Activated CD8-positive, alpha-beta memory T cell treated with anti-CD3 and anti-CD28 coated beads, Interleukin-2, amount 10 ng/mL, durations not matched to agents 7 days and 5 days (primary cell): ENCODE data around the gene FBXW5. TPM values are rescaled to one million over a fixed set of nuclear protein-coding genes. Genes with fewer than 3 reads are reported as not detected.

Experiments used
- ATAC-seq: fragments of 150-1000 bp; cut with Tn5 transposase; one replicate; pipeline ENCODE4 v1.10.0; 2021; ENCODE audit warnings: moderate library complexity
- CTCF ChIA-PET: fragments of 350-600 bp; sonication (Branson Sonifier 250); formaldehyde crosslinking; loops from one replicate; lab custom pipeline; 2021; ENCODE audit warnings: antibody characterized with exemption; lab: Charles Lee
- DNase-seq: peaks from one replicate; pipeline ENCODE4 v3.0.0-alpha.2; 2020
- H3K27ac Mint-ChIP-seq: one replicate; pipeline ENCODE4 v1.8.0; 2021; ENCODE audit warnings: mild to moderate bottlenecking, mixed read lengths
- H3K27me3 Mint-ChIP-seq: one replicate; pipeline ENCODE4 v1.8.0; 2021; ENCODE audit warnings: mixed read lengths
- H3K36me3 Mint-ChIP-seq: one replicate; pipeline ENCODE4 v1.8.0; 2021; ENCODE audit warnings: mild to moderate bottlenecking, mixed read lengths
- H3K4me1 Mint-ChIP-seq: one replicate; pipeline ENCODE4 v1.8.0; 2021; ENCODE audit warnings: mixed read lengths
- H3K4me3 Mint-ChIP-seq: one replicate; pipeline ENCODE4 v1.8.0; 2021; ENCODE audit warnings: mild to moderate bottlenecking, moderate library complexity, mixed read lengths
- H3K9me3 Mint-ChIP-seq: one replicate; pipeline ENCODE4 v1.8.0; 2022; ENCODE audit warnings: low read depth, mixed read lengths
- total RNA-seq, 2 experiments: library from RNA; stranded (reverse); gene quantifications; one replicate each; pipeline ENCODE4 v1.2.3, GENCODE V29; 2021

The FBXW5 gene
- total RNA-seq, 2 experiments from 2014 or later: 106 to 107 TPM

- CTCF ChIA-PET: interaction anchor here (0.9 to 3.8 kb wide), 11 partner anchors 8 to 205 kb away, joined by 3 to 30 read pairs (median 12); partner anchors contain the start of genes ABCA2, NPDC1 and PAXX
- Mint-ChIP-seq H3K36me3 (no peaks in the 10 kb centered on the region), H3K27ac (no peak overlapping the region), H3K27me3 (no peaks in the 10 kb centered on the region), H3K4me1 (peaks cover 15% of the 10 kb centered on the region), H3K4me3 (no peak overlapping the region), H3K9me3 (no peaks in the 10 kb centered on the region)
- DNase-seq: no peak
- ATAC-seq: no peak
These were observed 29.4 kb upstream of the FBXW5 start for GRCh38 chr9:136973618-136974617.

- CTCF ChIA-PET: interaction anchor here (0.9 to 3.0 kb wide), 3 partner anchors 56 to 95 kb away, joined by 3 to 13 read pairs (median 3); partner anchors contain the start of gene ABCA2
These were observed 28.2 kb upstream of the FBXW5 start for GRCh38 chr9:136972743-136973142.

GRCh38 chr9:136972335-136972734, 27.8 kb upstream of the FBXW5 start:
- DNase-seq (no peak), ATAC-seq (no peak)
- H3K27me3 Mint-ChIP-seq: no peaks in the 10 kb centered on the region
- H3K4me1 Mint-ChIP-seq: peaks cover 15% of the 10 kb centered on the region
- H3K27ac Mint-ChIP-seq: no peak overlapping the region
- no peaks in the 10 kb centered on the region for H3K36me3 Mint-ChIP-seq
- H3K9me3 Mint-ChIP-seq: no peaks in the 10 kb centered on the region
- CTCF ChIA-PET: interaction anchor here (0.9 to 3.0 kb wide), 2 partner anchors 57 to 63 kb away, joined by 3 to 13 read pairs; partner anchors contain the start of gene ABCA2
- no peak overlapping the region for H3K4me3 Mint-ChIP-seq

More at GRCh38 chr9:136972743-136973142, 28.2 kb upstream of the FBXW5 start:
- no peak for ATAC-seq
- peaks cover 15% of the 10 kb centered on the region for H3K4me1 Mint-ChIP-seq
- no peak overlapping the region for H3K4me3 Mint-ChIP-seq
- H3K27ac Mint-ChIP-seq: no peak overlapping the region
- no peaks in the 10 kb centered on the region for H3K27me3 Mint-ChIP-seq
- no peaks in the 10 kb centered on the region for H3K9me3 Mint-ChIP-seq
- DNase-seq: no peak
- H3K36me3 Mint-ChIP-seq: no peaks in the 10 kb centered on the region

GRCh38 chr9:136971746-136972145, 27.2 kb upstream of the FBXW5 start:
- no peaks in the 10 kb centered on the region for H3K27me3 Mint-ChIP-seq
- DNase-seq (no peak), ATAC-seq (no peak)
- H3K36me3 Mint-ChIP-seq: no peaks in the 10 kb centered on the region
- H3K4me3 Mint-ChIP-seq: no peak overlapping the region
- peaks cover 15% of the 10 kb centered on the region for H3K4me1 Mint-ChIP-seq
- CTCF ChIA-PET: interaction anchor here (0.7 to 3.0 kb wide), 4 partner anchors 24 to 64 kb away, joined by 3 to 13 read pairs (median 4); partner anchors contain the start of gene ABCA2
- H3K27ac Mint-ChIP-seq: no peak overlapping the region
- H3K9me3 Mint-ChIP-seq: no peaks in the 10 kb centered on the region

GRCh38 chr9:136970361-136970760, 25.8 kb upstream of the FBXW5 start:
- ATAC-seq: no peak
- CTCF ChIA-PET: interaction anchor here (1.4 to 3.5 kb wide), 3 partner anchors 23 to 65 kb away, joined by 4 to 16 read pairs (median 13); partner anchors contain the start of gene ABCA2

GRCh38 chr9:136969774-136970173, 25.2 kb upstream of the FBXW5 start:
- CTCF ChIA-PET: interaction anchor here (1.2 to 3.5 kb wide), 3 partner anchors 59 to 126 kb away, joined by 4 to 16 read pairs (median 5); no protein-coding TSS in a partner anchor
- H3K9me3 Mint-ChIP-seq: no peaks in the 10 kb centered on the region
- DNase-seq (no peak), ATAC-seq (no peak)
- no peaks in the 10 kb centered on the region for H3K36me3 Mint-ChIP-seq
- H3K27me3 Mint-ChIP-seq: no peaks in the 10 kb centered on the region
- H3K4me1 Mint-ChIP-seq: peaks cover 18% of the 10 kb centered on the region
- no peak overlapping the region for H3K27ac Mint-ChIP-seq
- H3K4me3 Mint-ChIP-seq: no peak overlapping the region

More at GRCh38 chr9:136970361-136970760, 25.8 kb upstream of the FBXW5 start:
- no peaks in the 10 kb centered on the region for H3K36me3 Mint-ChIP-seq
- no peaks in the 10 kb centered on the region for H3K9me3 Mint-ChIP-seq
- peaks cover 18% of the 10 kb centered on the region for H3K4me1 Mint-ChIP-seq
- H3K4me3 Mint-ChIP-seq: no peak overlapping the region
- no peak for DNase-seq
- H3K27me3 Mint-ChIP-seq: no peaks in the 10 kb centered on the region
- no peak overlapping the region for H3K27ac Mint-ChIP-seq

GRCh38 chr9:136969150-136969549, 24.6 kb upstream of the FBXW5 start:
- no peak for DNase-seq
- Mint-ChIP-seq H3K27ac (no peak overlapping the region), H3K36me3 (no peaks in the 10 kb centered on the region), H3K27me3 (no peaks in the 10 kb centered on the region), H3K4me1 (peaks cover 23% of the 10 kb centered on the region), H3K9me3 (no peaks in the 10 kb centered on the region), H3K4me3 (no peak overlapping the region)
- no peak for ATAC-seq
- CTCF ChIA-PET: interaction anchor here (1.2 to 3.5 kb wide), 4 partner anchors 9 to 125 kb away, joined by 3 to 16 read pairs (median 4); no protein-coding TSS in a partner anchor

GRCh38 chr9:136968333-136969127, 24.0 kb upstream of the FBXW5 start:
- CTCF ChIA-PET: interaction anchor here (1.2 to 3.5 kb wide), 4 partner anchors 10 to 125 kb away, joined by 3 to 16 read pairs (median 4); no protein-coding TSS in a partner anchor

GRCh38 chr9:136965771-136966484, 21.4 kb upstream of the FBXW5 start:
- H3K4me1 Mint-ChIP-seq: peaks cover 36% of the 10 kb centered on the region
- peak overlapping the region; percentile 58 for H3K4me3 Mint-ChIP-seq
- no peaks in the 10 kb centered on the region for H3K36me3 Mint-ChIP-seq
- peak; percentile 81 for DNase-seq
- H3K27ac Mint-ChIP-seq: peak overlapping the region; percentile 86
- no peaks in the 10 kb centered on the region for H3K9me3 Mint-ChIP-seq
- CTCF ChIA-PET: interaction anchor here (1.3 to 2.6 kb wide), 5 partner anchors 10 to 123 kb away, joined by 4 to 13 read pairs (median 8); partner anchors contain the start of genes AJM1 and PAXX
- peak; percentile 72 for ATAC-seq
- no peaks in the 10 kb centered on the region for H3K27me3 Mint-ChIP-seq

More at GRCh38 chr9:136968333-136969127, 24.0 kb upstream of the FBXW5 start:
- Mint-ChIP-seq H3K36me3 (no peaks in the 10 kb centered on the region), H3K27me3 (no peaks in the 10 kb centered on the region), H3K9me3 (no peaks in the 10 kb centered on the region), H3K4me3 (no peak overlapping the region), H3K27ac (no peak overlapping the region), H3K4me1 (peaks cover 23% of the 10 kb centered on the region)
- no peak for ATAC-seq
- no peak for DNase-seq

- H3K4me1 Mint-ChIP-seq: peaks cover 43% of the 10 kb centered on the region
- no peaks in the 10 kb centered on the region for H3K36me3 Mint-ChIP-seq
- no peak for ATAC-seq
- no peaks in the 10 kb centered on the region for H3K9me3 Mint-ChIP-seq
- CTCF ChIA-PET: interaction anchor here (0.8 to 2.6 kb wide), 6 partner anchors 11 to 122 kb away, joined by 3 to 13 read pairs (median 6); partner anchors contain the start of genes AJM1 and PAXX
- no peaks in the 10 kb centered on the region for H3K27me3 Mint-ChIP-seq
- no peak overlapping the region for H3K4me3 Mint-ChIP-seq
- no peak for DNase-seq
- H3K27ac Mint-ChIP-seq: peak overlapping the region; percentile 62
These were observed 20.4 kb upstream of the FBXW5 start for GRCh38 chr9:136964833-136965422.

- Mint-ChIP-seq H3K27ac (no peak overlapping the region), H3K36me3 (no peaks in the 10 kb centered on the region), H3K4me1 (peaks cover 46% of the 10 kb centered on the region), H3K9me3 (no peaks in the 10 kb centered on the region), H3K4me3 (no peak overlapping the region), H3K27me3 (no peaks in the 10 kb centered on the region)
- CTCF ChIA-PET: interaction anchor here (0.8 to 2.6 kb wide), 5 partner anchors 28 to 122 kb away, joined by 3 to 12 read pairs (median 5); partner anchors contain the start of genes AJM1 and PAXX
- ATAC-seq (no peak), DNase-seq (no peak)
These were observed 19.7 kb upstream of the FBXW5 start for GRCh38 chr9:136964171-136964689.
